ENCODE data around the gene ZFAND2B. TPM values are rescaled to one million over a fixed set of nuclear protein-coding genes. Genes with fewer than 3 reads are reported as not detected.
"Not testable (repeated sequence)": the region's sequence is repeated elsewhere in the genome, so short reads cannot be mapped to it uniquely, and the experiment has no call there.

ZFAND2B gene
- total and polyA plus RNA-seq, 7 donors = 19.0 to 46.2 (median 25.1) TPM

GRCh38 chr2:219252570-219252899, 46.0 kb downstream of the ZFAND2B start:
- TF ChIP-seq, protein P1, sequence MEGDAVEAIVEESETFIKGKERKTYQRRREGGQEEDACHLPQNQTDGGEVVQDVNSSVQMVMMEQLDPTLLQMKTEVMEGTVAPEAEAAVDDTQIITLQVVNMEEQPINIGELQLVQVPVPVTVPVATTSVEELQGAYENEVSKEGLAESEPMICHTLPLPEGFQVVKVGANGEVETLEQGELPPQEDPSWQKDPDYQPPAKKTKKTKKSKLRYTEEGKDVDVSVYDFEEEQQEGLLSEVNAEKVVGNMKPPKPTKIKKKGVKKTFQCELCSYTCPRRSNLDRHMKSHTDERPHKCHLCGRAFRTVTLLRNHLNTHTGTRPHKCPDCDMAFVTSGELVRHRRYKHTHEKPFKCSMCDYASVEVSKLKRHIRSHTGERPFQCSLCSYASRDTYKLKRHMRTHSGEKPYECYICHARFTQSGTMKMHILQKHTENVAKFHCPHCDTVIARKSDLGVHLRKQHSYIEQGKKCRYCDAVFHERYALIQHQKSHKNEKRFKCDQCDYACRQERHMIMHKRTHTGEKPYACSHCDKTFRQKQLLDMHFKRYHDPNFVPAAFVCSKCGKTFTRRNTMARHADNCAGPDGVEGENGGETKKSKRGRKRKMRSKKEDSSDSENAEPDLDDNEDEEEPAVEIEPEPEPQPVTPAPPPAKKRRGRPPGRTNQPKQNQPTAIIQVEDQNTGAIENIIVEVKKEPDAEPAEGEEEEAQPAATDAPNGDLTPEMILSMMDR (IDR thresholded peaks at IDR 0.05) = no peak
- Histone ChIP-seq H3K9me3 (no peaks in the 10 kb centered on the region), H3K4me3 (peak overlapping the region; percentile 75), H3K4me1 (peaks cover 47% of the 10 kb centered on the region), H3K36me3 (ENCODE audit: insufficient read depth in 1 of 2, low read depth in 1 of 2) (peaks cover 0 to 46% of the 10 kb centered on the region in 2 donors), H3K27me3 (ENCODE audit: insufficient read depth in 3 of 3, low read length in 2 of 3) (no peaks in the 10 kb centered on the region), H3K27ac (peak overlapping the region; percentile 94)
- ATAC-seq (peak in 3 of 4 donors; percentile 0 to 4 (median 1)), DNase-seq (peak in 1 of 2 donors; percentile 53)
- 4 to 6% (median 5%) methylated on average over 9 of the region's 9 CpGs for WGBS, 3 donors
- intact Hi-C loops (cut with DNase I) = no loop called here

DNA sequence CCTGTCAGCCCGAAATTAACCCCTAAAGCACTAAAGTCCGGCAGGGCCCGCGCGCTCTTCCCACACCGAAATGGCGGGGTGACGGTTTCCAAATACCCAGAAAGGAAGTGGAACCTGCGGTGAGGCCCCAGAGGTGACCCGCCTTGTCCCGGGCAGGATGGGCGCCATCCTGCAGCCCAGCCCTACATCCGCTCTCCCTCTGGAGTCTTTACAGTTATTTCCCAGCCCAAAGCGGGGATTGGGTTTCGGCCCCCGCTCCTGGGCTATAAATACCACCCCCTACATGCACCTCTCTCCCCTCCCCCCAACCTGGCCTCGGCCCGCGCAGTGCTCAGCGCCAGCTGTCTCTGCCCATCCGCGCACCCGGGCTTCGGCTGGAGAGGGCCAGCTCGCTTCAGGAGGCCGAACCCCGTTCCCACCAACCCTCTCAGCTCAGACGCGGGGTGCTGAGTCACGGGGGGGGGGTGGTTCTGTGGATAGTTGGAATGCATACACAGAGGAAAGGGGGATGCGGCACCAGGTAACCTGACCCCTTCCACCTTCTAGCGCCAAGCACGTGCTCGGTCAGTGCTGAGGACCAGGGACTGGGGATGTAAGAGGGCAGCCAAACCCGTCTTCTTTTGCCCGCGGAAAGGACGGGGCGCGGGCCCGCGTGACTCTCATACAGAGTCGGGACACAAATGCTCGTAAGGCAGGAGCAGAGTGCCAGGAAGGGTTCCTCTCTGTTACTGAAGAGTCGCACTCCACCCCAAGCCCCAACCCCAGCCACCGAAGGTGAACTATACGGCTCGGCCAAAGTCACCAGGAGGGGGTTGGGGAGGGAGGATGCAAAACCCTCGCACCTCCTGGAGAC, 46.5 kb downstream of the ZFAND2B start, which contains the start of gene TUBA4B:
TSS of gene TUBA4B (plus strand) at position 344 of the 853 bp plus-strand sequence. CDS start at position 509, 165 bp downstream.
- H3K27ac ChIP-seq = peak within 1 kb of the TSS; percentile 94
- TF ChIP-seq, protein P1 (IDR thresholded peaks at IDR 0.05) = no peak
- WGBS, 3 donors = 1% methylated on average over 49 of the region's 49 CpGs
- H3K4me1 ChIP-seq = peaks cover 41% of the 10 kb centered on the region
- H3K36me3 ChIP-seq (ENCODE audit: insufficient read depth in 1 of 2, low read depth in 1 of 2) = peaks cover 0 to 40% of the 10 kb centered on the region in 2 donors
- ATAC-seq = peak; percentile 81 to 83 (median 82)
- peak within 1 kb of the TSS; percentile 75 for H3K4me3 ChIP-seq
- no peaks in the 10 kb centered on the region for H3K9me3 ChIP-seq
- DNase-seq = peak; percentile 84 to 93
- intact Hi-C loops (cut with DNase I) = no loop called here
- no peaks in the 10 kb centered on the region for H3K27me3 ChIP-seq (ENCODE audit: insufficient read depth in 3 of 3, low read length in 2 of 3)

- H3K36me3 ChIP-seq (ENCODE audit: insufficient read depth in 1 of 2, low read depth in 1 of 2) = peaks cover 0 to 32% of the 10 kb centered on the region in 2 donors
- H3K27me3 ChIP-seq (ENCODE audit: insufficient read depth in 3 of 3, low read length in 2 of 3) = no peaks in the 10 kb centered on the region
- peak; percentile 90 to 92 for DNase-seq
- peak within 1 kb of the TSS; percentile 94 for H3K27ac ChIP-seq
- TF ChIP-seq, protein P1 (IDR thresholded peaks at IDR 0.05) = peak; percentile 18
- no peaks in the 10 kb centered on the region for H3K9me3 ChIP-seq
- peak within 1 kb of the TSS; percentile 75 for H3K4me3 ChIP-seq
- intact Hi-C loops (cut with DNase I) = loop anchor here in 1 of 2 donors (2.0 kb wide), 1 partner anchor 19 kb away; no protein-coding TSS in a partner anchor
- peaks cover 33% of the 10 kb centered on the region for H3K4me1 ChIP-seq
- ATAC-seq = peak; percentile 77 to 85 (median 80)
- 0 to 1% (median 1%) methylated on average over 56 to 76 of the region's 76 CpGs for WGBS, 3 donors
Observed at GRCh38 chr2:219253753-219254589, 47.4 kb downstream of the ZFAND2B start, which contains the start of gene TUBA4A. Gene TUBA4A, minus strand, starts transcription at chr2:219253918. Its CDS starts 60 bp downstream, at chr2:219253858.

- Histone ChIP-seq H3K27me3 (ENCODE audit: insufficient read depth in 3 of 3, low read length in 2 of 3) (no peaks in the 10 kb centered on the region), H3K27ac (peak overlapping the region; percentile 94), H3K9me3 (no peaks in the 10 kb centered on the region), H3K4me1 (peaks cover 26% of the 10 kb centered on the region), H3K36me3 (ENCODE audit: insufficient read depth in 1 of 2, low read depth in 1 of 2) (peaks cover 0 to 25% of the 10 kb centered on the region in 2 donors), H3K4me3 (peak overlapping the region; percentile 75)
- intact Hi-C loops (cut with DNase I) = loop anchor here in 1 of 2 donors (2.0 kb wide), 1 partner anchor 18 kb away; no protein-coding TSS in a partner anchor
- DNase-seq (no peak), ATAC-seq (peak; percentile 3 to 6 (median 4))
- TF ChIP-seq, protein P1 (IDR thresholded peaks at IDR 0.05) = no peak
- WGBS, 3 donors = 23 to 26% (median 24%) methylated on average over 12 of the region's 12 CpGs
Observed at GRCh38 chr2:219254590-219255201, 48.1 kb downstream of the ZFAND2B start.

DNA sequence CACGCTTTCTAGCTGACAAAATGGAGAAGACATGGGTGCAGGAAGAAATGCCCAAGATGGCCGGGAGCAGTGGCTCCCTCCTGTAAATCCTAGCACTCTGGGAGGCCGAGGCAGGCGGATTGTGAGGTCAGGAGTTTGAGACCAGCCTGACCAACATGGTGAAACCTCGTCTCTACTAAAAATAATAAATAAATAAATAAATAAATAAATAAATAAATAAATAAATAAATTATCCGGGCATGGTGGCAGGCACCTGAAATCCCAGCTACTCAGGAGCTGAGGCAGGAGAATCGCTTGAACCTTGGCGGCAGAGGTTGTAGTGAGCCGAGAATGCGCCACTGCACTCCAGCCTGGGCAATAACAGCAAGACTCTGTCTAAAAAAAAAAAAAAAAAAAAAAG, 52.4 kb downstream of the ZFAND2B start:
- H3K9me3 ChIP-seq; H3K36me3 ChIP-seq (ENCODE audit: insufficient read depth in 1 of 2, low read depth in 1 of 2); DNase-seq; H3K4me3 ChIP-seq; ATAC-seq; intact Hi-C loops (cut with DNase I); H3K4me1 ChIP-seq; H3K27ac ChIP-seq; H3K27me3 ChIP-seq (ENCODE audit: insufficient read depth in 3 of 3, low read length in 2 of 3): not testable (repeated sequence)
- 83 to 89% (median 85%) methylated on average over 10 of the region's 10 CpGs for WGBS, 3 donors
